HG03039 (cell line): ENCODE results near the gene EXD3.

ENCODE experiments used
- ATAC-seq: cut with Tn5 transposase; IDR thresholded peaks from one replicate; pipeline ENCODE4 v1.9.1; 2021; ENCODE audit warnings: mild to moderate bottlenecking, moderate library complexity; ENCODE audit not compliant: unreplicated experiment

The EXD3 gene

DNA sequence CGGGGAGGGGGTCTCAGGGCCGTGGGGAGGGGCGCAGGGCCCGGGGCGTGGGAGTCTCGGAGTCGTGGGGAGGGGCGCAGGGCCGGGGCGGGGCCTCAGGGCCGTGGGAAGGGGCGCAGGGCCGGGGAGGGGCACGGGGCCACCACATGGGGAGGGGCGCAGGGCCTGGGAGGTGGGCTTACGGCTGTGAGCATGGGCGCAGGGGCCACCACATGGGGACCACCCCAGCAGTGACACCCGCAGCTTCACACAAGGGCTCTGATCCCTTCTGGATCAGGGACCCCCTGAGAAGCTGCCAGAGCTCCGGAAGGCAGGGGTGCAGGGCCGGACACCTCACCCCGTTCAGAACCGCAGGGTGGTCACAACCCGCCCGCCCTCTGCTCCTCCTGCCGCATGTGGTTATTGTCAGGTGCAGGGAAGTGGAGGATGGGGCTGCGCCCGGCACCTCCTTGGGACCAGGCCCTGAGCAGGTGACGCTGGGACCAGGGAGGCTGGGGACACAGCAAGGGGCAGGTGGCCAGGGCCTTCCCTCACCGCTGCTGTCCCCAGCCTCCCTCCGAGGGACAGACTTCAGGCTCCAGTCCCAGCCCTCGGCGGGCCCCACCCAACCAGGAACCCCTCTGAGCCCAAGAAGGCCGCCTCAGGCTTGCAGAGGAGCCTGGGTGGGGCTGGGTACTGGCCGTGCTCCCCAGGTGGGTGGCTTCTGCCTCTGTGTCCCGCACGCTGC, 53.7 kb downstream of the EXD3 start:
- ATAC-seq: no peak

DNA sequence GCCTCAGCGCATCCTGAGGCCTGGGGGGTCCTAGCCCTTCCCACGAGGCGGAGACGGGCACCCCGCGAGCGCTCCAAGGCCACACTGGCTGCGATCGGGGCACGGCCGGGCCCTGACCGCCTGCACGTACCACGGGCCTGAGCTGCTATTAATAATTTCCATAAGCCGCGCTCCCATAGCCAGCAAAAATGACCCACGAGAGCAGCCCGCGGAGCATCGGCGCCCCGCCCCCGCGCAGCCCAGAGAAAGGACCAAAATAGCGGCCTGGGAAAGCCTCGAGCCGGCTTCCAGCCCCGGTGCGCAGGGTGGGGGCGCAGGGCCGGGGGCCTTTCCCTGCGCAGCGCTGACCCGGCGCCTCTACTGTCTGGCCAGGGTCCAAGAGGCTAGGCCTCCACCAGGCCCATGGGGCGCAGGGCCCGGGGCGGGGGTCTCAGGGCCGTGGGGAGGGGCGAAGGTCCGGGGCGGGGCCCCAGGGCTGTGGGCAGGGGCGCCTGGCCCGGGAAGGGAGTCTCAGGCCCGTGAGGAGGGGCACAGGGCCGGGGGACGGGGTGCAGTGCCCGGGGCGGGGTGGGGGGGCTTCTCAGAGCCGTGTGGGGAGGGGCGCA, 54.4 kb downstream of the EXD3 start:
- ATAC-seq: no peak

DNA sequence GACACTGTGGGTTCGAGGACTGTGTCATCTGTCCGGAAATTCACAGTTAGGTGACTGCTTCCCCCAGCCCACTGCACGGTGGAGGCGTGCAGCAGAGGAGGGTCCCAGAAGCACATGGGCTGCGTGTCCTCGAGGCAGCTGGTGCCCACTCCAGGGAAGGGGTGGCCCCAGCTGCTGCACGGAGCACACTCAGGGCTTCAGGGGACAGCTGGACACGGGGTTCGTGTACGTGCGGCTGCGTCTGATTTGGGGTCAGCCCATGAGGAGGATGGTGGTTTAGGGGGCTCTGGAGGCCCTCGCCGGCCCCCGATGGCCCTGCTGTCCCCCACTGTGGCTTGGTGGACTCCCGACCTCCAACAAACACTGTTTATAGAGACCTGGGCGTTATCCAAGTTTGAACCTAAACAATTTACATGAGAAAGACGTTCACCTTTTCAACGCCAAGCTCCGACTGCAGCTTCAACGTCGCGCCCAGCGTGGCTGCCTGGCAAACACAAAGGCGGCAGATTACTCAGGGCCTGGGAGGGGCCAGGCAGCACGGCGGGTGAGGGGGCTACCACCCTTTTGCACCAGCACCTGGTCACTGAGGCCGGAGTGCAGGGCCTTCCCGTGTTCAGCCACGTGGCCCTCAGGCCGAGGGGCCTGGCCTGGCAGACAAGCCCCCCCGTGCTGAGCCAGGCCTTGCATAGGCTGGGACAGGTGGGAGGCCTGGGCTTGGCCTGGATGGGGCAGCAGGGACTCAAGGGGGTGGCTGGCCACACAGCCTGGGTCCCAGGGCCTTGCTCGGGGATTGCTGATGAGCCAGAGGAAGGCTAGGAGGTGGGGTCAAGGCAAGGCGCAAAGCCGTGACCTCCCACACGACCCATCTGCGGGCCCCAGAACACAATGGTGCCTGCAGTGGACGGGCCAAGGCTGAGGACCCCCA, 55.2 kb downstream of the EXD3 start:
- no peak for ATAC-seq

DNA sequence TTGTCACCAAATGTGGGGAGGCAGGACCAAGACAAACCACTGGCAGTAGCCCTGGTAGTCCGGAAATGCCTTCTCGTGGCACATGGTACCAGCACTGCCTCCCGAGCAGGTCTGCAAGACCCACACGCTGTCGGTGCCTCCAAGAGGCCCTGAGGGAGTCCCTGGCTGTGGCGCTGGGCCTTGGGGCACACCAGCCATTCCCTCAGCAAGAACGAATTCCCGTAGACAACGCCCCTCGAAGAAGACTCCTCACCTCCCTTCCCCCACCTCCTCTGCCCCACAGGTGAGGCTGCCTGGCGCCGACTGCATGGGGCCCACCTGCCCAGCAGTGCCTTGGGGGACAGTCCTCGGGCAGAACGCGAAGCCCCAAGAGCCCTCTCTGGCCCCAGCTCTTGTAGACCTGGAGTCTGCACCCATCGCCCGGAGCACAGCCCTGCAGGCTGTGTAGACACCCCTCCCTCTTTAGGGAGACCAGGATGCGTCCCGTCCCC, 56.0 kb downstream of the EXD3 start:
- ATAC-seq: no peak

DNA sequence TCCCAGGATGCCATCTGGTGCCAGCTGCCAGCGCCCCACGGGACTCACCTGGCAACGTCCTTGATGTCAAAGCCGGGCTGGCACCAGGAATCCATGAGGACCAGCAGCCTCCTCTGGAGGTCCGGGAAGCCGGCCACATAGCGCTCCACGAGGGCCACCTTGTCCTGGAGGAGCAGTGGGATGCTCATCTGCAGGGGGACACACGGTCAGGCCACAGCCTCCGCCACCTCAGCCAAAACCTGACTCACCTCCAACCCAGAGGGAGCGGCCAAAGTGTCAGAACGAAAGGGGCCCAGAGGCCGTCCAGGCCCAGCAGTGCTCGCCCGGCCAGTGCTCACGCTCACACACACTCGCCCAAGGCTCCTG, 56.5 kb downstream of the EXD3 start:
- no peak for ATAC-seq

DNA sequence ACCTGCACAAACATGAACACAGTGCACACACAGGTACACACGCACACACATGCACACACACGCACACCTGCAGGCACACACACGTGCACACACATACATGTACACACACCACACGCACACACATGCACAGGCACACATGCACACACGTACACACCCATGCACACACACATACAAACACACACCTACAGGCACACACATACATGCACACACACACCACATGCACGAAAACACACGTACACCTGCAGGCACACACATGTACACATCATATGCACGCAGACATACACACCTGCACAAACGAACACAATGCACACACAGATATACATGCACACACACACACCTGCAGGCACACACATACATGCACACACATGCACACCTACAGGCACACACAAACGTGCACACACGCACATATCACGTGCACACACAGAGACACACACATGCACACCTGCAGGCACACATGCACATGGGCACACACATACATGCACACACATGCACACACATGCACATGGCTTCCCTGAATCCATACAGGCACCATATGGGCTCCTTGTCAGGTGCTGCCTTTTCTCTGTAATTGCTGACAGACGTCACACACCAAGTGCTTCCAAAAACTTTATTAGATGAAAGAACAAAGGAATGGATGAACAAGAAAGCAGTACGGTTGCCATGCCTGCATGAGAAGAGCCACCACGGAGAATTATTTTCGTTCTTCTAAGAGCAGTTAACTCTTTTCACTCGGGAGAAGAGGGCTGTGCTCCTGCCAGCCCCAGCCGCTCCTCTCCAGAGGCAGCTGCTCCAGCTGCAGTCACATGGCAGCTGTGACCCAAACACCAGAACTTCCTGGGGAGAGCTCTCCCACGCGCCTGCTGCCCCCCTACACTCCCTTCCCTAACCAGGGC, 57.2 kb downstream of the EXD3 start:
- no peak for ATAC-seq

DNA sequence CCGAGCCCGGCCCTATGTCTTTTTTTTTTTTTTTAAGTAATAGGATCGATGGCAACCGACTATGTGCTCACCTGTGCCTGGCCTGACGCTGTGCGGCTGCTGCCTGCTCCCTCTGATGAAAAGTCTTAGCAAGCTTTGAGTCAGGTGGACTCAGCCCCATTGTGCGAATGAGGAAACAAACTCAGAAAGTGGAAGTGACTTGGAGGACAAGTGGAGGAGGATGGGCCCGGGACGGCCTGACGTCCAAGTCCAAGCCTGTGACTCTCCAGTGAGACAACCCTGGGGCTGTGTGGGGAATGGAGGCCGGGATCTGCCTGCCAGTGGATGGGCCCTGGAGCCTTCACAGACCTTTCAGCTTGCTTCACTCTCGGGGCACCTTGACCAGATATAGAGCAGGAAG, 57.9 kb downstream of the EXD3 start:
- no peak for ATAC-seq

DNA sequence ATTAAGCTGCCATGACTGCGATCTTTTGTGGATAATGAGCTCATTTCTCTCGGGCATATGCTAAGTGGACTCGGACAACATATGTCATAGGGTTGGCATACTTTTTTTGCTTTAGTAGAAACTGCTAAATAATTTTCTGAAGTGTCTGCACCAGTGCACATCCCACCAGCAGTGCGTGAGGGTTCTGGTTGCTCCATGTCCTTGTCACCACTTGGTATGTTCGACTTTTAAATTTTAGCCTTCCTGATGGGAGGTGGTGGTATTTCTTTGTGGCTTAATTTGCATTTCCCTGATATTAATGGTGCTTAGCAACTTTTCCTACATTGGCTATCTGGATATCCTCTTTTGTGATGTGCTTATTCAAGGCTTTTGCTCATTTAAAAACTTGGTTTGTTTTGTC, 63.1 kb downstream of the EXD3 start:
- no peak for ATAC-seq

DNA sequence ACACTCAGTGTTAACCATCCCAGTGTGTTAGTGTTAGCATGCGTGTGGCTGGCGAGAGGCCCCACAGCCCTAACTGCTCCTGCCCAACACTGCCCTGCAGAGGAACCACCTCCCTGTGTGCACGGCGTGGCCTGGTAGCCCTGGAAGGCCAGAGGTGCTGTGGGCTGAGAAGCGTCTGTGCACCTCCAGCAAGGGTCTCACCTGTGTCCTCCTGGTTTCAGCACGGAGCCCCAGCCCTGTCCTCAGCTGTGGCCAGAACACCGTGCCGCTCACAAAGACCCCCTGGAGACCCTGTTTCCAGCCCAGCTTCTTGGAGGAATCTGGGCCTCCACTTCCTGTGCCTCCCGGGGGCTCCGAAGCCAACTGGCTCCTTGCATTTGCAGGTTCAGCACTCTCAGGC, 64.8 kb downstream of the EXD3 start:
- ATAC-seq: no peak

DNA sequence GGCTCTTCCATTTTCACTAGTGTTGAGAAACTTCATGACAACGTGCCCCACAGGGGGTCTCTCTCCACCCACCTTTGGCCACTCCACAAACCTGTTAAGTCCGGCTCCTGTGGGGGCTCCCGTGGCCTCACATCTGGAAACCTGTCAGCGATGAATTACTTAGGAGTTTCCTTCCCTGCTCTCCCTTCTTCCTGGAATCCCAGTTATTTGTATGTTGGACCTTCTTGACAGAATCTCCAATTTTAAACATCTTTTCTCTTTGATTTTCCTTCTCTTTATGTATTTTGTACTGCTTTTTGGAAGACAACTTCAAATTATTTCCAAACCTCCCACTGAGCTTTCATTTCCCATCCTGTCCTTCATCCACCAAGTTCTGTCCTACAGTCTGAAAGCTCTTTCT, 65.8 kb downstream of the EXD3 start:
- no peak for ATAC-seq

DNA sequence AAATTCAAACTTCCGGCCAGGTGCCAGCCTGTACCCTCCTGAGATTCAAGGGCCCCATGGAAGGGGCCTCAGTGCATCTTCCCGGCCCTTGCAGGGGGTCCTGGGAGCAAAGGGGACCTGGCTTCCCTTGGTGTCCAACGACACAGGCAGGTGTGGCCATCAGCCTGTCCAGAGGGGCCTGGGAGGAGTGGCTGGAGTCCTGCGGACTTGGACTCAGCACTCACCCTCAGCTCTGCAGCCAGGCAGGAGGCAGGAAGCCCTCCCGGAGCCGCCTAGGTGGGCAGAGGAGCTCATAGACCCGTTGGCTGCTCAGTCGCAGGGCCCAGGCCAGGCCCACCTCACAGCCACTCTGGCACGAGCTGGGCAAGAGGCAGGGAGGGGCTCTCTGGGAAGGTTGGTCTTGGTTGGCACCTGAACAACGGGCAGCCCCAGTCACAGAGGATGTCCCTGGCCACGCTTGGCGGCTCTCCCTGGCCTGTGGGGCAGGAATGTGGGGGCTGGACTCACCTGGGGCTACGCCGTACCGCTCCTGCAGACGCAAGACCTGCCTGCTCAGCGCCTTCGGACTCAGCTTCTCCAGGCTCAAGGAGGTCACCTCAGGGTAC, 67.1 kb downstream of the EXD3 start:
- no peak for ATAC-seq

DNA sequence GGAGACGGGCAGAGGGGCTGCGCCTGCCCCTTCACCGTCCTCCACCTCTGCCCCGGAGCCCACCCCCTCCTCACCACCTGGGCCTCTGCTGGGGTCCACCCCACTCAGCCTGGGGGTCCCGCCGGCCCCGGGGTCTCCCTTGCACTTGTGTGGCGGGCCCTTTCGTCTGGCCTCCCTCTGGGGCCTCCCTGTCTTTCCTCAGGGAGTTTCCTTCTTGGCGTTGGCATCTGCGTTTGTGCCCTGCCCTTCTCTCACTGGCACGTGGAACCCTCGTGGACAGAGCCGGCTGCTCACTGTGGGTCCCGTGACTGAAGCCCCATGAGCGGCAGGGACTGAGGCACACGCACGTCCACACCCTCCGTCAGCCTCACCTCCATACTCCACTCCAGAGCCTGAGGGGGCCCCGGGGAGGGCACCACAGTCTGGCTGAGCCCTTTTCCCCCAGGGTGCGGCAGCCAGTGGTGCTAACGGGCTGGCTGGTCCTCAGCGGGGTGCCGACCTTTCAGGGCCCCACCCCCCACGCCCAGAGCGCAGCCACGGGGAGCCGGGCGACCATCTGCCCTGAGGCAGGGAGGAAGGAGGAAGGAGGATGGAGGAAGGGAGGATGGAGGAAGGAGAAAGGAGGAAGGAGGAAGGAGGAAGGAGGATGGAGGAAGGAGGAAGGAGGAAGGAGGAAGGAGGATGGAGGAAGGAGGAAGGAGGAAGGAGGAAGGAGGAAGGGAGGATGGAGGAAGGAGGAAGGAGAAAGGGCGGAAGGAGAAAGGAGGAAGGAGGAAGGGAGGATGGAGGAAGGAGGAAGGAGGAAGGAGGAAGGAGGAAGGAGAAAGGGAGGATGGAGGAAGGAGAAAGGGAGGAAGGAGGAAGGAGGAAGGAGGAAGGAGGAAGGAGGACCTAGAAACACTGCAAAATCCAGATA, 67.9 kb downstream of the EXD3 start:
- ATAC-seq: no peak

DNA sequence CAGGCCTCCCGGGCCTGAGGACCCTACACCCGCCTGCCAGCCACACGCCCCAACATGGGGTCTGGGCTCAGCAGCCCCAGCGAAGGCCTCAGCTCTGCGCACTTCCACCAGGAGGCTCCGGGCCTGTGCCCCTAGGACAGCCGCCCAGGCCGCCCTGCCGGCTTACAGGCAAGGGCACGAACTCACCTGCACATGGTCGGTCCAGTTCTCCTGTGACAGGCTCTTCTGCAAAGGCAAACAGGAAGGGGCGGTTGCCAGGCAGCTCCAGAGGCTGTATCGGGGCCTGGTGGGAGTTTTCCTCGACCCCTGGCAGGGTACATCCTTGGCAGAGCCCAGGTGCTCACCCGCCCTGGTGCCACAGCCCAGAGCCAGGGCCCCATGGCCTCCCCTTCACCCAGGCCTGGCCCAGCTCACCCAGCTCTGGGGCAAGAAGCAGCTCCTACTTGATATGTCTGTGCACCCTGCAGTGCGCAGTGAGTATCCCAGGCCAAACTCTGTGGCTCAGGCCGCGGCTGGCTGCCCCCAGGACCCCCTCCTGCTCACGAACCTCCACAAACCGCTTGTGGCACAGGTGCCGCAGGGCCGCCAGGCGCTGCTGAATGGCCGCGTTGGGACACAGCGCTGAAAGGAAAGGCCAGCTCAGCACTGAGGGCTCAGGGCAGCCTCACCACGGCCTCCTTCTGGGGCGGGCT, 68.7 kb downstream of the EXD3 start:
- ATAC-seq: no peak

DNA sequence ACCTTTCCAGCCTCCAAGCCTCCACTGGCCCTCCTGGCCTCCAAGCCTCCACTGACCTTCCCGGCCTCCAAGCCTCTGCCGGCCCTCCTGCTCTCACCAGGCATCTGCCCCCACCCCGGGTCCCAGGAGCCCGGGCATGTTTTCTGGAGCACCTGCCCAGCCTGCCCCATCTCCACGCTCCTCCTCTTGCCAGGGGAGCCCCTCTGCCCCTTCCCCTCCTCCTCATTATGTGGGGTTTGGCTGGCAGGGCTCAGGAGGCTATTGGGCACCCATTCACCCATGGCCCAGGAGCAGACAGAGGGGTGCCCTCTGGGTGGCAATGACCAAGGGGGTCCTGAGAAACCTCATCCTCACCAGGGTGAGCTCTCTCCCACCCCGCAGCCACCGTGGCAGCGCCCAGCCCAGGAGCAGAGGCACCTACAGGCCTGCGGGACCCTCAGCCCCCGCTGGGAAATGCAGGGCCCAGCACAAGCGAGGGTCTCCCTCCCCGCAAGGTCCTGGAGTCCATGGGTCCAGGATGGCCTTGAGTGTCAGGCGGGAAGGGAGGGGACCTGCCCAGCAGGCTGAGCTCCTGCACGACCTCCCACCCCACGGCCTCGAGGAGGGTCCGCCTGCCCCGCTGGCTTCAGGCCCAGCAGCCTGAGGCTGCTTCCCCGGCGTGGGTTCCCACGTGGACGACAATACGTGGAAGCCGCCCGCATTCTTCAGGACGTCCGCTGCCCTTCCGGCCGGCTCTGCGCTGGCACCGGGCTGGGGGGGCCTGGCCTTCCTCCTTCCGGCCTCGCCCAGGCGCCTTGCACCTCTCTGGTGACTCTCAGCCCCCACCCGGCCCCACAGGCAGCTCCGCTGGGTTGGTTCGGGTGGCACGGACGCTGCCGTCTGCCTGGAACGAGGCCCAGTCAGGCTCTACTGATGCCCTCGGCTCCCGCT, 69.5 kb downstream of the EXD3 start:
- ATAC-seq: no peak

DNA sequence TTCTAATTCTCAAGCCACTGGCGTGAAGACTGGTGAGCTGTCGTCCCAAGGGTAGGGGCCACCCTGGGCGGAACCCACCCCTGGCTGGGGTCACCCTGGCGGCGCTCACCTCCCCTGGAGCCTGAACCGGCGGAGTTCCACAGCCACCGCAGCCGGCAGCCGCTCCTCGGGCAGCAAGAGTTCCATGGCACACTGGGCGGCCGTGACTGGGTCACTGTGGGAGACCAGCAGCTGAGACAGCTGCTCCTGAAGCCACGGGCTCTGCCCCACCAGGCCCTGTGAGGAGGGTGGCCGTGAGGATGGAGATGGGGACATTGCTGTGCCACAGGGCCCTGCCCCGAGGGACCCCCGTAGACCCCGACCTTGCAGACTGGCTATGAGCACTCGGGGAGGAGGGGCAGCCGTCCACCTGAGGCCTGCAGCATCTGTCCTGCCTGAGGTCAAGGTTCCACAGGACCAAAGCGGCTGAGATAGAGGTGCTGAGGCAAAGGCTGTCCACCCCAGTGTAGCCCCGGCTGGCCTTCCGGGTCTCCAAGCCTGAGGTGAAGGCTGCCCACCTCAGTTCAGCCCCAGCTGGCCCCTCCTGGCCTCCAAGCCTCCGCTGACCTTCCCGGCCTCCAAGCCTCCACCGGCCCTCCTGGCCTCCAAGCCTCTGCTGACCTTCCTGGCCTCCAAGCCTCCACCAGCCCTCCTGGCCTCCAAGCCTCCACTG, 70.3 kb downstream of the EXD3 start:
- no peak for ATAC-seq

DNA sequence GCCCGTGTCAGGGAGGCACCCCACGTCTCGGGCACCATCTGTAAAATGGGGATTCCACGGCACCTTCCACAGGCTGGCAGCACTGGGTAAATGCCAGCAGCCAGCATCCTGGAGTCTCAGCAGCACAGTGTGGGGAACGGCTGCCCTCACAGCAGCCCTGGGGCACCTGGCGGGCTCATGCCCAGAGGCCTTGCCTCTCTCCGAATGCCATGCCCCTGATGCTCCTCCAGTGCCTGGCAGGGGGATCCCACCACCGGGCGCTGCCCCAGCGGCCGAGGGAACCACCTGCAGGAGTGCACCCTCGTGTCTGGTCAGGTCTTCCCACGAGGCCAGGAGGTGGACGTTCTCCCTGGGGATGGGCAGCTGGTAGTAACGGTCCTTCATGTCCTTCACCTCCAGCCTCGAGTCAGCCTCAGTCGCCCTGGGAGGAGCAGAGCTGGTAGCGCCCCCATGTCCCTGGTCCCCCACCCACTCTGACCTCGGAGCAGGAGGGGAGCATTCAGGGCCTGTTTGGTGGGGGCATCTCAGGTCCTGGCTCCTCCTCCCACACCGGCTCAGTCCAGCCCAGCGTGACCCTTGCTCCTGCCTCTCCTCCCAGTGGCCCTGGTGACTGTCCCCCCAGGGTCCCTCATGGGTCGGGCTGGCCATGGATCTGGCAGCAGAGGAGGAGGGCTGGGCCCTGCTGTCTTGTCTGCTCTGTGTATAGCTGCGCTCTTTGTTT, 71.0 kb downstream of the EXD3 start:
- ATAC-seq: no peak
